Spinal cord (tissue), 10 donors: ENCODE results near the gene UPK2. TPM values are rescaled to one million over a fixed set of nuclear protein-coding genes. Genes with fewer than 3 reads are reported as not detected.

ENCODE experiments used
- DNase-seq, 6 donors: peaks; one replicate each; pipeline versions ENCODE4 v3.0.0 to v3.0.0-alpha.2; 2013 to 2015; ENCODE audit warnings: low spot score in 6 of 6, low read depth in 4 of 6
- H3K27ac ChIP-seq: one replicate; pipeline ENCODE4 v1.5.1; 2013; ENCODE audit warnings: low read depth, low read length, control low read depth
- H3K27me3 ChIP-seq: one replicate; pipeline ENCODE4 v1.6.1; 2013; ENCODE audit warnings: low read length; ENCODE audit not compliant: control insufficient read depth, insufficient read depth
- H3K36me3 ChIP-seq: one replicate; pipeline ENCODE4 v1.6.1; 2013; ENCODE audit warnings: low read length; ENCODE audit not compliant: control insufficient read depth, insufficient read depth
- H3K4me1 ChIP-seq: one replicate; pipeline ENCODE4 v1.6.1; 2013; ENCODE audit warnings: low read length; ENCODE audit not compliant: control insufficient read depth, insufficient read depth
- H3K4me3 ChIP-seq: one replicate; pipeline ENCODE4 v1.5.1; 2013; ENCODE audit warnings: low read depth, low read length, control low read depth
- H3K9me3 ChIP-seq: one replicate; pipeline ENCODE4 v1.6.1; 2013; ENCODE audit warnings: low read length; ENCODE audit not compliant: control insufficient read depth, insufficient read depth
- WGBS: methylation state at CpG from one replicate; pipeline ENCODE4 v1.1.5; 2013; ENCODE audit warnings: missing lambda C conversion rate; ENCODE audit not compliant: insufficient coverage; 5-methylcytosine and 5-hydroxymethylcytosine counted together
- polyA plus RNA-seq, 2 donors: library from polyadenylated mRNA; unstranded; fragments of 120-200 nt; gene quantifications; one replicate each; pipeline ENCODE4 v1.2.1, GENCODE V29; 2013; ENCODE audit not compliant: insufficient read length in 2 of 2
- total RNA-seq, 2 donors: library from RNA; depleted of rRNA in 1 of 2; stranded (reverse); fragments of 120-200 nt in 1 of 2; fragments of >200 nt in 1 of 2; gene quantifications; one replicate each; pipeline versions ENCODE4 v1.2.3 to v1.2.4, GENCODE V29; 2013 to 2014
- donor health status: healthy.

Gene UPK2
- total and polyA plus RNA-seq, 4 donors, result 0.17 to 3.5 (median 3.3) TPM; not detected in 1

- Histone ChIP-seq H3K4me3 (no peak overlapping the region), H3K4me1 (peaks cover 99% of the 10 kb centered on the region), H3K9me3 (no peaks in the 10 kb centered on the region), H3K27ac (peak overlapping the region; percentile 71), H3K36me3 (peaks cover 47% of the 10 kb centered on the region), H3K27me3 (no peaks in the 10 kb centered on the region)
- no peak for DNase-seq
- 42% methylated on average over 17 of the region's 23 CpGs for WGBS
Observed at GRCh38 chr11:118911880-118912741, 44.0 kb upstream of the UPK2 start.

GRCh38 chr11:118912742-118913410 lies 43.2 kb upstream of the UPK2 start:
- H3K4me1 ChIP-seq, result peaks cover 98% of the 10 kb centered on the region
- H3K9me3 ChIP-seq, result no peaks in the 10 kb centered on the region
- peak overlapping the region; percentile 71 for H3K27ac ChIP-seq
- no peaks in the 10 kb centered on the region for H3K27me3 ChIP-seq
- WGBS, result 62% methylated on average over 12 of the region's 12 CpGs
- H3K4me3 ChIP-seq, result no peak overlapping the region
- DNase-seq, result no peak
- peaks cover 45% of the 10 kb centered on the region for H3K36me3 ChIP-seq

DNA sequence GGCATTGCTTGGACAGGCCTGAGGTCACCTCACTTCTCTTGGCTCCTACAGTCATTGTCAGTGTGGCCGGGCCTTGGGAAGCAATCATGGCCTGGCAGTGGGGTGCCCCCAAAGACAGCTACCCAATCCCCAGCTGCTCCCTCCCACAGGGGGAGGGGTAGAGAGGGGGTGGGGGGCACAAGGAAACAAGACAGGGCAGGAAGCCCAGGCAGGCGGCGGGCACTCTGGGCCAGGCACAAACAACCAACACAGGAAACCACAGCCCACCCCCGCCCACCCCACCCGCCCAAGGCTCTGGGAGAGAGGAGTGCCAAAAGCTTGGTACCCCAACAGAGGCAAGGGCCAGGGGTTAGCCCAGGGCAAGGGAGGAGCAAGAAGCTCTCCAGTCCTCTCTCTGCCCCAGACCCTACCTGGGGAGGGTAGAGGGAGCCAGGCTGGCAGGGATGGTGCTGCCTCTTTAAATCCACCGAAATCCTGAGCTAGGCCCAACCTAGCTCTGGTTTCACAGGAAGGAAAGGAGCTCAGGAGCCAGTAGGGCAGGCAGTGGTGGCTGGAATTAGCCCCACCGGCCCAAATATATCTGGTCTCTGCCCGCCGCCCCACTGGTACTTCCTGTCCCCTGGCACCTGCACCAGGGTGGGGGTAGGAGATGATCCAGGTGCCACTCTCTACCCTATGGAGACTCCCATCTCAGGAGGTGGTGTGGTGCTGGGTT lies 42.5 kb upstream of the UPK2 start:
- no peak for DNase-seq
- peak overlapping the region; percentile 79 for H3K27ac ChIP-seq

GRCh38 chr11:118914178-118914918 lies 41.8 kb upstream of the UPK2 start:
- Histone ChIP-seq H3K9me3 (no peaks in the 10 kb centered on the region), H3K4me1 (peaks cover 98% of the 10 kb centered on the region), H3K27ac (peak overlapping the region; percentile 79), H3K4me3 (no peak overlapping the region), H3K36me3 (peaks cover 39% of the 10 kb centered on the region), H3K27me3 (no peaks in the 10 kb centered on the region)
- 21% methylated on average over 7 of the region's 15 CpGs for WGBS
- DNase-seq, result peak in 2 of 6 donors; percentile 74 to 83

More for the DNA sequence above, 42.5 kb upstream of the UPK2 start:
- Histone ChIP-seq H3K4me3 (no peak overlapping the region), H3K36me3 (peaks cover 39% of the 10 kb centered on the region), H3K27me3 (no peaks in the 10 kb centered on the region), H3K9me3 (no peaks in the 10 kb centered on the region), H3K4me1 (peaks cover 98% of the 10 kb centered on the region)
- no CpG with 5 or more reads among the region's 9 CpGs for WGBS

DNA sequence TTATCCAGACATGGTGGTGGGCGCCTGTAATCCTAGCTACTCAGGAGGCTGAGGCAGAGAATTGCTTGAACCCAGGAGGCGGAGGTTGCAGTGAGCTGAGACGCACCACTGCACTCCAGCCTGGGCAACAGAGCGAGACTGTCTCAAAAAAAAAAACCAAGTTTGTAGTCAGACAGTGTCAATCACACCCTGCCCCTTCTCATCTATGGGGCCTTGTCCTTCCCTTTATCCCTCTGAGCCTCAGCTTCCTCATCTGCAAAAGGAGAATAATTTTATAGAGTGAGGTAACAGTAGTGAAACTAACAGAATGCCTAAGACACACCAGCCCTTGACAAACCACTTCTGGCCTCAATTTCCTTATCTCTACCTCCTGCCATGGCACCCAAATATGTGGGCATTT lies 41.1 kb upstream of the UPK2 start:
- no peak for DNase-seq
- H3K9me3 ChIP-seq, result no peaks in the 10 kb centered on the region
- WGBS, result 63% methylated on average over 3 of the region's 4 CpGs

GRCh38 chr11:118915396-118915795 lies 40.7 kb upstream of the UPK2 start:
- peak overlapping the region; percentile 67 for H3K27ac ChIP-seq
- 60% methylated on average over 2 of the region's 2 CpGs for WGBS
- DNase-seq, result no peak
- no peak overlapping the region for H3K4me3 ChIP-seq
- no peaks in the 10 kb centered on the region for H3K9me3 ChIP-seq
- H3K4me1 ChIP-seq, result peaks cover 98% of the 10 kb centered on the region
- no peaks in the 10 kb centered on the region for H3K27me3 ChIP-seq
- peaks cover 33% of the 10 kb centered on the region for H3K36me3 ChIP-seq

More for the DNA sequence above, 41.1 kb upstream of the UPK2 start:
- H3K27me3 ChIP-seq, result no peaks in the 10 kb centered on the region
- H3K36me3 ChIP-seq, result peaks cover 33% of the 10 kb centered on the region
- H3K4me3 ChIP-seq, result no peak overlapping the region
- peaks cover 98% of the 10 kb centered on the region for H3K4me1 ChIP-seq
- H3K27ac ChIP-seq, result peak overlapping the region; percentile 67

DNA sequence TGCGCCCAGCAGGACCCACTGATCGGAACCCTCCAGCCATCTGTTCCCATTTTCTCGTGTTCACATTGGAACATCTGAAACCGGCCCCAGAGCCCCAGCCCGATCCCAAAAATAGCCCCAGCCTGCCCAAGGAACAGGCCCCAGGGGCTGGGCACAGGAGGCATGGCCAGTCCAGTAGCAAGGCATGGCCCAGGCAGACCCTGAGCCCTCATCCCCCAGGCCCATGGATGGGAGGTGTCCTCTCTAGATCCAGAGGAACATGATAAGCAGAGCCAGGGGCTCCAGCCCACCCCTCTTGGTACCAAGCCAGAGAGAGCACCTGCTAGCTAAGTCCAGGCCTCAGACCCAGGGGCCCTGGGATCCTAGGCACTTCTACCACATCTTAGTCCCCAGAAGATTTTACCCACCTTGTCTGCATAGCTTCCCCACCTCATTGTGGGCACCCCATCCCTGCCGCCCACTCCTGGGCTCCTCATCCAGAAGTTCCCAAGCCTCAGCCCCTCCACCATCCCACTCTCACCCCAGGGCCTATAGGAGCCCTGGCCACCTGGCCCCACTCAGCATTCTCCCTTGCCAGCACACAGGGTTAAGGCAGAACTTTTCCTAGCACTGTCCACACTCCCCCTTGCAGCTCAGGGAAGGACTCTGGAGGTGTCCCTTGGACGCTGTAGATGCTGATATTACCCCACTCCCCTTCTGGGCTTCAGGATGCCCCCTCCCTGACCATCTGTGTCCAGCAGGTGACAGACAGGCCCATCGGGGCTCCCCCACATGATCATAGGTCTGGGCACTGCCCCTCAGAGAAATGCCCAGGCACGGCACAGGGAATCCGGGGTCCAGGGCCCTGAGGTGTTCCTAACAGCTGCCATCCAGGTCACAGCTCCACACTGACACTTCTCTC lies 39.9 kb upstream of the UPK2 start:
- DNase-seq, result no peak
- no peaks in the 10 kb centered on the region for H3K27me3 ChIP-seq
- H3K4me3 ChIP-seq, result no peak overlapping the region
- 34% methylated on average over 10 of the region's 10 CpGs for WGBS
- peaks cover 33% of the 10 kb centered on the region for H3K36me3 ChIP-seq
- H3K4me1 ChIP-seq, result peaks cover 98% of the 10 kb centered on the region
- peak overlapping the region; percentile 94 for H3K27ac ChIP-seq
- no peaks in the 10 kb centered on the region for H3K9me3 ChIP-seq

GRCh38 chr11:118916842-118917388 lies 39.2 kb upstream of the UPK2 start:
- DNase-seq, result no peak
- WGBS, result 42% methylated on average over 5 of the region's 8 CpGs
- Histone ChIP-seq H3K36me3 (peaks cover 29% of the 10 kb centered on the region), H3K27me3 (no peaks in the 10 kb centered on the region), H3K9me3 (no peaks in the 10 kb centered on the region), H3K4me1 (peaks cover 98% of the 10 kb centered on the region), H3K4me3 (no peak overlapping the region), H3K27ac (peak overlapping the region; percentile 94)
